Activated T-cell treated with anti-CD3 and anti-CD28 coated beads, Interleukin-2, amount 50 U/mL, for 1 hour (primary cell): Measurements from ENCODE around the gene METTL25B.
A peak's percentile ranks its signal among the peaks of the same experiment; 100 is the strongest.

Source experiments
- DNase-seq: peaks from one replicate; pipeline ENCODE4 v3.0.0-alpha.2; 2020

METTL25B gene

GRCh38 chr1:156703336-156703735, 24.9 kb upstream of the METTL25B start:
- no peak for DNase-seq

GRCh38 chr1:156703741-156704140, 24.5 kb upstream of the METTL25B start:
- DNase-seq = no peak

GRCh38 chr1:156704166-156704711, 24.0 kb upstream of the METTL25B start:
- DNase-seq = no peak

GRCh38 chr1:156704930-156705320, 23.3 kb upstream of the METTL25B start:
- DNase-seq = peak; percentile 49

- DNase-seq = peak; percentile 49
These were observed 22.9 kb upstream of the METTL25B start, which contains the start of gene CRABP2 for GRCh38 chr1:156705321-156705917. TSS of gene CRABP2 (minus strand) at chr1:156705583. CDS start at chr1:156705446, 137 bp downstream.

GRCh38 chr1:156705918-156706656, 22.2 kb upstream of the METTL25B start:
- peak; percentile 79 for DNase-seq

GRCh38 chr1:156706657-156707416, 21.4 kb upstream of the METTL25B start:
- DNase-seq = peak; percentile 42

- DNase-seq = no peak
These were observed 20.7 kb upstream of the METTL25B start for GRCh38 chr1:156707417-156708217.

GRCh38 chr1:156708218-156708661, 20.0 kb upstream of the METTL25B start:
- no peak for DNase-seq

- DNase-seq = no peak
These were observed 19.2 kb upstream of the METTL25B start for GRCh38 chr1:156709031-156709430.

GRCh38 chr1:156709757-156710489, 18.3 kb upstream of the METTL25B start:
- no peak for DNase-seq

- DNase-seq = no peak
These were observed 17.1 kb upstream of the METTL25B start for GRCh38 chr1:156711011-156711817.

GRCh38 chr1:156712626-156713025, 15.6 kb upstream of the METTL25B start:
- no peak for DNase-seq

GRCh38 chr1:156714830-156715229, 13.4 kb upstream of the METTL25B start:
- no peak for DNase-seq

- DNase-seq = no peak
These were observed 10.9 kb upstream of the METTL25B start for GRCh38 chr1:156717351-156717750.

GRCh38 chr1:156721131-156721530, 7.1 kb upstream of the METTL25B start:
- no peak for DNase-seq

- DNase-seq = no peak
These were observed 6.7 kb upstream of the METTL25B start for GRCh38 chr1:156721535-156721934.

GRCh38 chr1:156725683-156726280, 2.5 kb upstream of the METTL25B start:
- DNase-seq = peak; percentile 81

GRCh38 chr1:156726549-156727226, 1.6 kb upstream of the METTL25B start:
- DNase-seq = peak; percentile 49

- no peak for DNase-seq
These were observed 777 bp upstream of the METTL25B start for GRCh38 chr1:156727492-156727891.
